ENCODE measurements around the gene MAP3K5.
"Not testable (repeated sequence)": the region's sequence is repeated elsewhere in the genome, so short reads cannot be mapped to it uniquely, and the experiment has no call there.

MAP3K5 gene

GRCh38 chr6:136793363-136793762, 1.1 kb upstream of the MAP3K5 start:
- DNase-seq (ENCODE audit: low spot score) = no peak

DNA sequence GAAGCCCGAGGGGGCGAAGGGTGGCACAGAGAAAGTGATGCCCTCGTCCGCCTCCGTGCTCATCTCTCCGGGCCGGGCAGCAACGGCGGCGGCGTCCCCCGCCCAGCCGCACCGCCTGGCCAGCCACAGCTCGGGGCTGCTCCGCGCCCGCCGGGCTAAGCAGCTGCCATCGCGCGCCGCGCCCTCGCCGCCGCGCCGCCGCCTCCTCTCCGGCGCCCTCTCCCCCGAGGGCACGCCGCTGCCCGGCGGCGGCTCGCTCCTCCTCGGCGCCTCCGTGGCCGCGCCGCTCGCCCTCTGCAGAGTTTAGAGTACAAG, 225 bp downstream of the MAP3K5 start:
- DNase-seq (ENCODE audit: low spot score) = peak; percentile 86

DNA sequence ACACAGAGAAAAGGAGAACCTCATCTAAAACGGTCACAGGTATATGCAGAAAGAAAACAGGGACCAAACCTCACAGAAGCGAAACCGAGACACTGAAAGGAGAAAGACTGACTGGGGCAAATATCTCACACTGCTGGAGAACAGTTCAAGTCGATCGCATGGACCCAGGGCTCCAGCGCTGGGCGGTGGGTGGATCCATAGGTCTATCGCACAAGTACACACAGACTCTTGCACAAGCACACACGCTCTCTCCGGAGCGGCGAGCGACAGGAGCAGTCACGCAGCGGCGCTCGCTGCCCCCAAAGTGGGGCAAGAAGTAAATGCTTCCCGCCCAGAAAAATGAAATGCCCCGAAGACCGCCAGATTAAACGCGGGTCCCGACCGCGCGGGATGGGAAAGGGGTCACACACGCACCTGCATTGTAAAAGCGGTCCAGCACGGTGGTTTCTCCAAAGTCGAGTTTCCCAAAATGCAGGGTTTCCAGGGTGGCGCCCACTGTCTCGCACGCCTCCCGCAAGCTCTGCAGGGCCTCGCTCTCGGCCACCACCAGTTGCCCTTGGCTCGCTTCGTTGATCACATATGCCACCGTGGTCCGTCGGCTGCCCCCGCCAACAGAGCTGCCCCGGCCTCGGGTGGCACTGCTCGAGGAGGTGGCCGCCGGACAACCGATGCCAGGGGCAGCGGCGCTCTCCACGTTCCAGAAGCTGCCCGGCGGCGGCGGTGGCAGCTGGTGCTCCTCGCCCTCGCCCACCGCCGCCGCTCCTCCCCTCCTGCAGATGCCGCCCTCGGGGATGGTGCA, 782 bp downstream of the MAP3K5 start:
- peak; percentile 28 for DNase-seq (ENCODE audit: low spot score)

DNA sequence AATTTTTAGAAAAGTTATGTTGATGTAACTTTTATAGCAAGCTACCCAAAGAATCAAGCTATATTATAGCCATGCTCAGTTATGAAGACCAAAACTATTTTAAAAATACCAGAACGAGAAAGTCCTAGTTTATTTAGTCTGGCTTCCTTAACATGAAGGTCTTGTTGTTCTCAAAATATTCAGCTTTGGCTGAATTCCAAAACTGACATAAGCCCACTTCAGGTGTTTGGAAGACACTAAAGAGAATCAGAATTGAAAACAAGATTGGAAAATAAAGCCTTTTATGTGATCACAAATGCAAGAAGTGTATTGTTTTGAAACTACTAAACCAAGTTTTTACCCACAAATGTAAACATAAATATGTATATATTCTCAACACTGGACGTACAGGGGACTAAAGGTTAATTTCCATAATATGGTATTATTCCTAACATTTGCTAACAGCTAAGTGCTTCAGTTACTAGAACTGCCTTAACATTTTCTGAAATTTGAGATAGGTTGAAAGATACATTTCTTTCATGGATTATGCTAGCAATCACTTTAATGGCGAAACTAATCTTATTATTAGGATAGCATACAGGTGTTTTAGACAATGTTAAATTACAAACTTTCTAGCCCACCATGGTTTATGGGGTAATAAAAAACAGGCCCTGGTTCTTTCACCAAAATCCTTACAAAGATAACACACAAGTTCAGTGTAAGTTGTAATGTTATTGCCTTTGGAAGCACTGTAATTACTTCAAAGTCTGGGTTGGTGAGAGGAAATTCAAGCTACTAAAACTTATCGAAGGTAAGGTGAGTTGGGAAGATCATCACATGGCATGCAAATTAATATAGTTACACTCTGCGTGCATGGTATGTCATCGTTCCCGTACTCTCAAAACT, 1.6 kb downstream of the MAP3K5 start:
- DNase-seq (ENCODE audit: low spot score) = no peak

DNA sequence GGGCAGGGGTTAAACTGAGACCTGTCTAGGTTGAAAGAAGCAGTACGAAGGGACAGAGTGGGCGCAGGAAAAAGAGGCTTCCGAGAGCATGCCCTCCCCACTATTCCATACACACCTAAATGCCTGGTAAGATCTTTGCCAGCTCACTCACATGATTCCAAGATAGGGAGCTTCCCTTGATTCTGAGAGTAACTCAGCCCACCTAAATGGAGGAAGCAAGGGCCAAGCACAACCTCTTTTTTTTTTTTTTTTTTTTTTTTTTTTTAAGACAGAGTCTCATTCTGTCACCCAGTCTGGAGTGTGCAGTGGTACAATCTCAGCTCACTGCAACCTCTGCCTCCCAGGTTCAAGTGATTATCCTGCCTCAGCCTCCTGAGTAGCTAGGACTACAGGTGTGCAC, 2.8 kb downstream of the MAP3K5 start:
- not testable (repeated sequence) for DNase-seq (ENCODE audit: low spot score)

- no peak for DNase-seq (ENCODE audit: low spot score)
Measured at GRCh38 chr6:136788069-136788902, 4.0 kb downstream of the MAP3K5 start.

DNA sequence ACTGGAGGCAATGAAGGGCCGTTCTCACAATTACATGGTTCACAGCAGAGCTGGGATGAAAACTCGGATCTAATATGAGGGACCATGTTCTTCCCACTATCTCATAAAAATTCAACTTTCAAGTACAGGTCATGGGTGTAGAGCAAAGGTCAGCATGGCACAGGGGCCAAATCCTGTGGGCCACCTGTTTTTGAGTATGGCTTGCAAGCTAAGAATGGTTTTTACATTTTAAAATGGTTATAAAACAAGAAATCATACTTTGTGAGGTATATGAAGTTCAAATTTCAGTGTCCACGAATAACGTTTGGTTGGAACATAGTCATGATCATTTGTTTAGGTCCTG, 4.6 kb downstream of the MAP3K5 start:
- DNase-seq (ENCODE audit: low spot score) = no peak

DNA sequence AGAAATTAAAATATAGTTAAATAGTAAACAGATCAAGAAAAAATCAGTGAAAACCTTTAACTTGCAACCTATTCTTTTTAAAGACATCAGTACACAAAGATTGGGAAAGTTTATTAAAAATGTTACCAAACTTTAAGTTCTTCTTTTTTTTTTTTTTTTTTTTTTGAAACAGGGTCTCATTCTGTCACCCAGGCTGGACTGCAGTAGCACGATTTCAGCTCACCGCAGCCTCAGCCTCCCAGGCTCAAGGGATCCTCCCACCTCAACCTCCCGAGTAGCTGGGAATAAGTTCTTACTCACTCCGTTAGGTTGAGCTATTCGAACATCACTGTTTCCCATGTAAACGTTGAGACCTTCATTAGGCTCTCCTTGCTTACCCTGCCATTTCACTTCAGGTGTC, 5.6 kb downstream of the MAP3K5 start:
- DNase-seq (ENCODE audit: low spot score) = no peak

GRCh38 chr6:136784910-136785746, 7.1 kb downstream of the MAP3K5 start:
- DNase-seq (ENCODE audit: low spot score) = no peak

DNA sequence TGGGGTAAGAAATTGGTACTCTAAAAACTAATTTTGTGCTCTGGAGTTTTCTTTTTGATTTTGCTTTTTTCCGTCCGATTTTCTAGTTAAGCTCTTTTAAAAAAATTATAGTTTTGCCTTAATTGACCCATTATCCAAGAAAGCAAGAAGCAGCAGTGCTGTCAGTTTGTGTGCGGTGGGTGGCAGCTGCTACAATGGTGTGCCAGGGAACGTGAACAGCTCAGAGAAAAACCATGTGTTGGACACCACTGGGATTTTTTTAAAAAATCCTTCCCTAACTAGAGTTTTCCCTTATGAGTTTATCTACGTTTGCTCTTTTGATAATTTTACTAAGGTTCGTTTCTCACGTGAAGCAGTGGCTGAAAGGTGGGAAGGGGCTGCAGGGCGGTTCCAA, 8.0 kb downstream of the MAP3K5 start:
- no peak for DNase-seq (ENCODE audit: low spot score)

DNA sequence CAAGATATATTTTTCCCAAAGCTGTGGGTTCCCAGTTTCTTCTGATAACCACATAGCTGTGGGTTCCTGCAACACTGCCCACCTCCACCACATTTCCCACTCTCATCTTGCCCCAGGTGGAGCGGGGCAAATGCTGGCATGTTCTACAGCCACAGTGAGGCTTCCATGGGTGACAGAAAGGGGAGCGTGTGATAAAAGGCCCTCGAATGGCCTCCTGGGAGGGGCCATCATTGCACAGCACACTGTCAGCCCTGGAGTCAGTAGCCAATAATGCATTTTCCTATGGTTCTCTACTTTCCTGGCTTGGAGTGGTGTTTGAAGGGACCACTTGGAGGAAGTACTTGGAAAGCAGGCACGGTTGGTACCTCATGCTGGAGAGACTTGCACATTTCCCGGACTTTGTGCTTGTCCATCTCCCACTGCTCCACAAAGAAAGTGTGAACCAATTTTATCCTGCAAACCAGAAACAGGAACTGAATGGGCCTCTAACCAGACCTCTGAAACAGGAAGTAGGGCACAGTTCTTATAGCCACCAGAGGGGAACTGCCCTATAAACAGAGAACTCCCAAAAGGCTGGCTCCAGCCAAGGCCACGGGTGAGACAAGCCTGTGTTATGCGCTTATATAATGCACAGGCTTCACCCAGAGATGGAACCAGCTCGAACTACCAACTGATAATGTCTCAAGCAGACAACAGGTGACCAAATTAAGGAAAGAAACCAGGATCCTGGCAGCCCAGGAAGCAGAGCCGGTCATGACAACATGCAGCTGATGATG, 8.6 kb downstream of the MAP3K5 start:
- no peak for DNase-seq (ENCODE audit: low spot score)

DNA sequence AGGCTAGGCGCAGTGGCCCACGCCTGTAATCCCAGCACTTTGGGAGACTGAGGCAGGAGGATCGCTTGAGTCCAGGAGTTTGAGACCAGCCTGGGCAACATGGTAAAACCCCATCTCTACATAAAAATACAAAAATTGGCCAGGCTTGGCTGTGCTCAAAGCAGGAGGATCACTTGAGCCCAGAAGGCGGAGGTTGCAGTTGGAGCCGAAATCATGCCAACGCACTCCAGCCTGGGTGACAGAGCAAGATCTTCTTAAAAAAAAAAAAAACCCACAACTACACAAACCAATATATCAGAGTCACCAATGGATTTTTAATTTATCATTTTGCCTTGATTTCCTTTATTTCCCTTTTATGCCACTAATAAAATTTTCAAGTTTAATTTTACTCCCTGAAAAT, 9.3 kb downstream of the MAP3K5 start:
- no peak for DNase-seq (ENCODE audit: low spot score)

DNA sequence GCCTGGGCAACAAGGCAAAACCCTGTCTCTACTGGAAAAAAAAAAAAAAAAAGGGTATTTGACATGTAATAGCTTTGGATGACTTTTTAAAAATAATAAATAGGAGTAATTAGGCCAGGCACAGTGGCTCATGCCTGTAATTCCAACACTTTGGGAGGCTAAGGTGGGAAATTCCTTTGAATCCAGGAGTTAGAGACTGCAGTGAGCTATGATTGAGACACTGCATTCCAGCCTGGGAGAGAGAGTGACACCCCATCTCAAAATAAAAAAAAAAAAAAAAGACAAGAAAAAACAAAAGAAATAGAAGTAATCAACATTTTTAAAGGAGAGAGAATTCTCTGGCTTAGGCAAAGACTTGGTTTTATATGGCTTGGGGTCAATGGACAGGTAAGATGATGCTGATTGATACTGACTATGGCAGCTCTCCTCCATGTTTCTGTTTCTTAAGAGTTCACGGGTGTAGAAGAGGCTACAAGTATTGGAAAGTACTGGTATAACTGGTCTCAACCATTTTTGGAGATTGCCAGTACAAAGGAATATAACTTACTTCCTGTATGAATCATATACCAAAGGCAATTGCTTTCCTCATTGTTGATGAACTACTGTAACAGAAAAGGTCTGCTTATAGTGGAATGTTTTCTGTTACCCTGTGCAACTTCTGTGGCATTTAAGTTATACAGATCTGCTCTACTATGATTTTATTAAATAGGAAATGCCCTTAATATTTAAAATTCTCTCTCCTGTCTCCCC, 10.1 kb downstream of the MAP3K5 start:
- DNase-seq (ENCODE audit: low spot score) = no peak

DNA sequence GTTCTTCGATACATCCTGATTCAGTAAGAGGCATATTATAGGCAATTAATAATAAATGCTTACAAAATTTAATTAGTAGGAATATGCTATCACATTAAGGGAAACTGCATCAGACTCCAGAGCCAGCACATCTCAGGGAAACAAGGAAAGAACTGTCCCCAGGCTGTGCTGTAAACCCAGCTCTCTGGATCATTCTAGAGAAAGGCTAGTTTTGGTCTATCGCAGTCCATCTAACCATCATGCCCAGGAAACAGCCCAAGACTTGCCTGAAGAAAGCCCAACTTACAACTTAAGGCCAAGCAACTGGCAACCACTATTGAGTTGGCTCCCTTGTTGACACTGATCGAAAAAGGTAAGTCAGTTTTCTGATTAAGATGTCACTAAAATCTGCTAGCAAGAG, 11.3 kb downstream of the MAP3K5 start:
- DNase-seq (ENCODE audit: low spot score) = no peak

DNA sequence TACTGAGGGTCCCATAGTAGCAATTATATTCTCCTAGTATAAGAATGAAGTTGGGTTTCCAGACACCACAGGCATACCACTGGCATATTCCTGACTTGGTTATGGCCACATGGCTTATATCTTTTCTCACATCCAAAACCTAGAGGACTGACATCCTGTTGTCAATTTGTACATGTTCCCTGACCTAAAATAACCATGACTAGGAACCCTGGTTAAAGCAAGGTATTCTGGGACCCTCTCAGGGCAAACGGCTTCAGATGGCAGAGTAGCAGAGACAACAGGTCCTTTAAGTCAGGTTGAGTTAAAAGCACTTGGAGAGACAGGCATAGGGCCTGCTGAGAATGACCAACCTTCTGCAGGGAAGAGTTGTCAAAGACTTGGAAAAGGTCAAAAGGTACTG, 12.6 kb downstream of the MAP3K5 start:
- DNase-seq (ENCODE audit: low spot score) = no peak

- no peak for DNase-seq (ENCODE audit: low spot score)
Measured at GRCh38 chr6:136777651-136778050, 14.6 kb downstream of the MAP3K5 start.

GRCh38 chr6:136775548-136775947, 16.7 kb downstream of the MAP3K5 start:
- no peak for DNase-seq (ENCODE audit: low spot score)

- no peak for DNase-seq (ENCODE audit: low spot score)
Measured at GRCh38 chr6:136775081-136775480, 17.2 kb downstream of the MAP3K5 start.

GRCh38 chr6:136774228-136775041, 17.8 kb downstream of the MAP3K5 start:
- DNase-seq (ENCODE audit: low spot score) = no peak

DNA sequence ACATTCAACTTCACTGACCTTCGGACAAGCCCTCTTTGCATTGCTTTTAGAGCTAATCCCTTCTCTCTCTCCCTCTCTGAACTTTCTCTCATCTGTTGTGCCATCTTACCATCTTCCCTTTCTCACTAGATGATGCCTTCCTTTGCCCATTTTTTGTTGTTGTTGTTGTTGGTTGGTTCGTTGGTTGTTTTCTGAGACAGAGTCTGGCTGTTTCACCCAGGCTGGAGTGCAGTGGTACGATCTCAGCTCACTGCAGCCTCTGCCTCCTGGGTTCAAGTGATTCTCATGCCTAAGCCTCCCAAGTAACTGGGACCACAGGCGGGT, 18.8 kb downstream of the MAP3K5 start:
- DNase-seq (ENCODE audit: low spot score) = no peak
